ENCODE data around the gene VAV2.

DNA sequence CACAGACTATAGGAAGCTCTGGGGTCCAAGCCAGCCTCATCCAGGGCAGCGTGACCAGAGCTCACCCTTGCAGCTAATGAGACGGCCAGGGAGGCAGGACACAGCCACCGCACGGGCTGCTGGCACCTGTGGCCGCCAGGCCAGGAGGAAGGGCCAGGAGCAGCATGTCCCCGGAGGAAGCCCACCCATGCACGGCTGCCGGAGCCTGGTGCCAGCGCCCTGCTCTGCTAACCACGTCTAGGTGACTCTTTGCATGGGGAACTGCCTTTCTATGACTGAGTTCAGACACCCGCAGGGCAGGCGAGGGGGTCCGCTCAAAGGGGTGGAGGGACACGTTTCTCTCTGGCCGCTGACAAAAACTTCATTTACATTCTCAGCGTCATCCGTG lies 185.5 kb downstream of the VAV2 start:
- TF ChIP-seq, protein P1, sequence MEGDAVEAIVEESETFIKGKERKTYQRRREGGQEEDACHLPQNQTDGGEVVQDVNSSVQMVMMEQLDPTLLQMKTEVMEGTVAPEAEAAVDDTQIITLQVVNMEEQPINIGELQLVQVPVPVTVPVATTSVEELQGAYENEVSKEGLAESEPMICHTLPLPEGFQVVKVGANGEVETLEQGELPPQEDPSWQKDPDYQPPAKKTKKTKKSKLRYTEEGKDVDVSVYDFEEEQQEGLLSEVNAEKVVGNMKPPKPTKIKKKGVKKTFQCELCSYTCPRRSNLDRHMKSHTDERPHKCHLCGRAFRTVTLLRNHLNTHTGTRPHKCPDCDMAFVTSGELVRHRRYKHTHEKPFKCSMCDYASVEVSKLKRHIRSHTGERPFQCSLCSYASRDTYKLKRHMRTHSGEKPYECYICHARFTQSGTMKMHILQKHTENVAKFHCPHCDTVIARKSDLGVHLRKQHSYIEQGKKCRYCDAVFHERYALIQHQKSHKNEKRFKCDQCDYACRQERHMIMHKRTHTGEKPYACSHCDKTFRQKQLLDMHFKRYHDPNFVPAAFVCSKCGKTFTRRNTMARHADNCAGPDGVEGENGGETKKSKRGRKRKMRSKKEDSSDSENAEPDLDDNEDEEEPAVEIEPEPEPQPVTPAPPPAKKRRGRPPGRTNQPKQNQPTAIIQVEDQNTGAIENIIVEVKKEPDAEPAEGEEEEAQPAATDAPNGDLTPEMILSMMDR (IDR thresholded peaks at IDR 0.05), result no peak
- no peak for TF ChIP-seq POLR2A (IDR thresholded peaks at IDR 0.05)
